Ovary (tissue), 3 donors: ENCODE results near the gene CYTH1.

Experiments
- CTCF ChIP-seq, 3 donors: fragments of 450-650 bp in 2 of 3; fragments of 200-600 bp in 1 of 3; IDR thresholded peaks; one replicate each; pipeline versions ENCODE4 v1.5.1 to v1.8.0; 2016 to 2022; ENCODE audit warnings: antibody characterized with exemption in 3 of 3, mild to moderate bottlenecking in 1 of 3
- EP300 ChIP-seq: sonication (generic); formaldehyde crosslinking; IDR thresholded peaks from one replicate; pipeline ENCODE4 v1.6.1; 2017; ENCODE audit warnings: antibody characterized with exemption
- POLR2A ChIP-seq: fragments of 450-650 bp; IDR thresholded peaks from one replicate; pipeline ENCODE4 v1.6.1; 2017; ENCODE audit warnings: antibody characterized with exemption, mild to moderate bottlenecking, moderate library complexity
- donor health status: DM: no; HTN: no; CAD: no.

DNA sequence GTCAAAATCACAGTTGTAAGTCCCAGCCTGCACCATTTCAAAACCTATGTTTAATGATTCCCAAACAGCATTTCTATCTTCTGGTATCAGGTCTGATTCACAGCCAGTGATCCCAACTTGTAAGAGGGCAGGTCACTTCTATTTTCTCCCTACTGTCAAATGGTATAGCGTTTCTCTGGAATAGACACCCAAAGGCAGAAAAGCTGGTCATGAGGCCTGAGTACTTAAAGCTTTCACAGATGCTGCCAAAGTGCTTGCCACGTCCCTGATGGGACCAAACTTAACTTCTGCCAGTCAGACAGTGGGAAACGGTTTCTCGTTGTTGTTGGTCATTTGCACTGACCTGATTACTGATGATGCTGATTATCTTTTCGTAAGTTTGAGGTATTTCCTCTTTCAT, 43.4 kb downstream of the CYTH1 start:
- TF ChIP-seq POLR2A = no peak
- TF ChIP-seq CTCF (IDR thresholded peaks at IDR 0.05) = no peak
- no peak for TF ChIP-seq EP300
